Ishikawa (cell line): Measurements from ENCODE around the gene TNRC6A.

Experiments used
- CEBPB ChIP-seq: IDR thresholded peaks from 2 replicates; pipeline ENCODE4 v1.6.1; 2012
- CREB1 ChIP-seq: IDR thresholded peaks from 2 replicates; pipeline ENCODE4 v1.6.1; 2012; ENCODE audit warnings: low read depth
- EGR1 ChIP-seq: IDR thresholded peaks from 2 replicates; pipeline ENCODE4 v1.6.1; 2012
- EP300 ChIP-seq: IDR thresholded peaks from 2 replicates; pipeline ENCODE4 v1.6.1; 2012; ENCODE audit warnings: borderline replicate concordance
- FOXM1 ChIP-seq: IDR thresholded peaks from 2 replicates; pipeline ENCODE4 v1.6.1; 2012; ENCODE audit warnings: low read depth, borderline replicate concordance
- NFIC ChIP-seq: IDR thresholded peaks from 2 replicates; pipeline ENCODE4 v1.6.1; 2012
- RAD21 ChIP-seq: IDR thresholded peaks from 2 replicates; pipeline ENCODE4 v1.6.1; 2012; ENCODE audit warnings: low read depth
- TAF1 ChIP-seq: IDR thresholded peaks from 2 replicates; pipeline ENCODE4 v1.6.1; 2012; ENCODE audit warnings: low read depth, mild to moderate bottlenecking
- TCF12 ChIP-seq: IDR thresholded peaks from 2 replicates; pipeline ENCODE4 v1.6.1; 2012; ENCODE audit warnings: low read depth
- TEAD4 ChIP-seq: IDR thresholded peaks from 2 replicates; pipeline ENCODE4 v1.6.1; 2012
- YY1 ChIP-seq: IDR thresholded peaks from 2 replicates; pipeline ENCODE4 v1.6.1; 2012; ENCODE audit warnings: low read depth
- ZBTB7A ChIP-seq: IDR thresholded peaks from 2 replicates; pipeline ENCODE4 v1.6.1; 2012; ENCODE audit warnings: low read depth
- TF ChIP-seq, protein P1 (sequence below): IDR thresholded peaks from 2 replicates; pipeline ENCODE4 v1.6.1; 2012
- TF ChIP-seq, protein P2 (sequence below): IDR thresholded peaks from 2 replicates; pipeline ENCODE4 v1.6.1; 2012
- TF ChIP-seq, protein P3 (sequence below): IDR thresholded peaks from 2 replicates; pipeline ENCODE4 v1.6.1; 2012; ENCODE audit warnings: low read depth, mild to moderate bottlenecking

Gene TNRC6A

DNA sequence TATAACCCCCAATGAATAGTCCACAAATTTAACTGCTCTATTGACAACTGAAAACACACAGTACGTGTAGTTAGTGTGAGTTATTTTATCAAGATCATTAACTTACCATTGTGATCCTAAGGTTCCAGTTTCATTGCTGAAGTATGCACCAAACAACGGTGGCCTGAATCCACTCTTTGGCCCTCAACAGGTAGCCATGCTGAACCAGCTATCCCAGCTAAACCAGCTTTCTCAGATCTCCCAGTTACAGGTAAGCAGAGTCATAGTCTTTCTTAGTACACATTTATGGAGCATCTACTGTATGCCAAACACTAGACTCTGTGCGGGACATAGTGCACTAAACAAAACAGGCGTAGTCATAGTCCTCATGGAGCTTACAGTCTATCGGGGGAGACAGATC is 76.0 kb downstream of the TNRC6A start:
- no peak for TF ChIP-seq TEAD4
- TF ChIP-seq ZBTB7A, result no peak
- no peak for TF ChIP-seq TCF12
- no peak for TF ChIP-seq FOXM1
- no peak for TF ChIP-seq RAD21
- TF ChIP-seq YY1, result no peak
- TF ChIP-seq EGR1, result no peak
- no peak for TF ChIP-seq TAF1
- TF ChIP-seq, protein P1, sequence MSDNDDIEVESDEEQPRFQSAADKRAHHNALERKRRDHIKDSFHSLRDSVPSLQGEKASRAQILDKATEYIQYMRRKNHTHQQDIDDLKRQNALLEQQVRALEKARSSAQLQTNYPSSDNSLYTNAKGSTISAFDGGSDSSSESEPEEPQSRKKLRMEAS, result no peak
- no peak for TF ChIP-seq CREB1
- TF ChIP-seq NFIC, result no peak
- no peak for TF ChIP-seq EP300
- TF ChIP-seq, protein P2, sequence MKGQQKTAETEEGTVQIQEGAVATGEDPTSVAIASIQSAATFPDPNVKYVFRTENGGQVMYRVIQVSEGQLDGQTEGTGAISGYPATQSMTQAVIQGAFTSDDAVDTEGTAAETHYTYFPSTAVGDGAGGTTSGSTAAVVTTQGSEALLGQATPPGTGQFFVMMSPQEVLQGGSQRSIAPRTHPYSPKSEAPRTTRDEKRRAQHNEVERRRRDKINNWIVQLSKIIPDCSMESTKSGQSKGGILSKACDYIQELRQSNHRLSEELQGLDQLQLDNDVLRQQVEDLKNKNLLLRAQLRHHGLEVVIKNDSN, result no peak
- TF ChIP-seq, protein P3, sequence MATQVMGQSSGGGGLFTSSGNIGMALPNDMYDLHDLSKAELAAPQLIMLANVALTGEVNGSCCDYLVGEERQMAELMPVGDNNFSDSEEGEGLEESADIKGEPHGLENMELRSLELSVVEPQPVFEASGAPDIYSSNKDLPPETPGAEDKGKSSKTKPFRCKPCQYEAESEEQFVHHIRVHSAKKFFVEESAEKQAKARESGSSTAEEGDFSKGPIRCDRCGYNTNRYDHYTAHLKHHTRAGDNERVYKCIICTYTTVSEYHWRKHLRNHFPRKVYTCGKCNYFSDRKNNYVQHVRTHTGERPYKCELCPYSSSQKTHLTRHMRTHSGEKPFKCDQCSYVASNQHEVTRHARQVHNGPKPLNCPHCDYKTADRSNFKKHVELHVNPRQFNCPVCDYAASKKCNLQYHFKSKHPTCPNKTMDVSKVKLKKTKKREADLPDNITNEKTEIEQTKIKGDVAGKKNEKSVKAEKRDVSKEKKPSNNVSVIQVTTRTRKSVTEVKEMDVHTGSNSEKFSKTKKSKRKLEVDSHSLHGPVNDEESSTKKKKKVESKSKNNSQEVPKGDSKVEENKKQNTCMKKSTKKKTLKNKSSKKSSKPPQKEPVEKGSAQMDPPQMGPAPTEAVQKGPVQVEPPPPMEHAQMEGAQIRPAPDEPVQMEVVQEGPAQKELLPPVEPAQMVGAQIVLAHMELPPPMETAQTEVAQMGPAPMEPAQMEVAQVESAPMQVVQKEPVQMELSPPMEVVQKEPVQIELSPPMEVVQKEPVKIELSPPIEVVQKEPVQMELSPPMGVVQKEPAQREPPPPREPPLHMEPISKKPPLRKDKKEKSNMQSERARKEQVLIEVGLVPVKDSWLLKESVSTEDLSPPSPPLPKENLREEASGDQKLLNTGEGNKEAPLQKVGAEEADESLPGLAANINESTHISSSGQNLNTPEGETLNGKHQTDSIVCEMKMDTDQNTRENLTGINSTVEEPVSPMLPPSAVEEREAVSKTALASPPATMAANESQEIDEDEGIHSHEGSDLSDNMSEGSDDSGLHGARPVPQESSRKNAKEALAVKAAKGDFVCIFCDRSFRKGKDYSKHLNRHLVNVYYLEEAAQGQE, result no peak
- TF ChIP-seq CEBPB, result no peak

DNA sequence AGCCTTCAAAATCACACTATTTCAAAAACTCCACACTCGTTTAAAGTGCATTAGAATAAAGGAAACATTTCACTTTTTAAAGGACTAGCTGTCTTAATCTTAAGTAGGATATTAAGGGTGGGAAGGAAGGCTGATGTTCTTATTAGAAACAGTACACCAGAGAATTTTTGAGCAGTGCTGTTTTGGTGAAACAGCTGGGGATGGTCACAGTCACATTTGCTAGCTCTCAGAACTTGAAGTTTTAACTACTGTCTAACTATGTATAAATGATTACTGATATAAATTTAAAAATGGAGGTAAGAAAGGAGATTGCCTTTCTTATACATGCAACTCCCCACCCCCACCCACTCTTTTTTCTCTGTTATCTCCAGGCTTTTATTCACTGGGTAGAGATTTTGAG is 77.8 kb downstream of the TNRC6A start:
- TF ChIP-seq ZBTB7A (no peak), YY1 (no peak), RAD21 (no peak), TCF12 (no peak), TAF1 (no peak), EP300 (no peak)
- TF ChIP-seq, protein P3, result no peak

DNA sequence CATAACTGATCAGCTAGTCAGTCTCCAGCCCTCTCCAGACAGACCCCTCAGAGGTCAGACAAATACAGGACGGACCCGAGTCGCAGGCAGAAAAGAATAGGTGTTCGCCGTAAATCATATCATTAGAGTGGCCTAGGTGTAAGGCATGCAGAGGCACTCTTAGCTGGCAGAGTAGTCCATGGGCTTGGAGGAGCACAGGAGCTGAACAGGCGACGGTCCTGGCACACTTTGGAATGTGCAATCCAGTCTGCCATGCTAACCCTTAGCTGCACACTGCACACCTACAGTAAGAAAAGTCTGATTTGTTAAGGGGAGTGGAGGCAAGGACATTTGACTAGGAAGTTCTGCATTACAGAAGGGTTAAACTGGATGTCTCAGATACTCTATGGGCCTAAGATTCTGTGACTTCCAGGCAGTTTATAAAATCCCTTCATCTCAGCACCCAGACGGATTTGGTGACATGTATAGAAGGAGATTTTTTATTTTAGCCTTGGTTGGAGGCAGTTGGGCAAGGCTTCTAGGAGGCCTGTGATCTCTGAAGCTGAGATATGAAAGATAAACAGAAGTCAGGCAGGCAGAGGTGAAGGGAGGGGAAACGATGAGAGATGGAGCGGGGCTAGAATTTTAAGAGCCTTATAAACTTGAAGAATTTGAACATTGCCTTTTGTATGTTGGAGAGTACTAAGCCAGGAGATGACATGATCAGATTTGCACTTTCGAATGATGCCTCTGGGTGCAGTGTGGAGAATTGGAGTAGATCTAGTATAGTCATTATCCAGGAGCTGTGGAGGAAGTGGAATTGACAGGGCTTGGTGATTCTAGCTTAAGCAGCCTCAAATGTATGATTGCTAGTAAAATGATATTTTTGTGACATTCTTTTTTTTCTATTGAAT is 81.7 kb downstream of the TNRC6A start:
- no peak for TF ChIP-seq EGR1
- TF ChIP-seq, protein P3, result no peak
- TF ChIP-seq EP300, result no peak
- no peak for TF ChIP-seq YY1

DNA sequence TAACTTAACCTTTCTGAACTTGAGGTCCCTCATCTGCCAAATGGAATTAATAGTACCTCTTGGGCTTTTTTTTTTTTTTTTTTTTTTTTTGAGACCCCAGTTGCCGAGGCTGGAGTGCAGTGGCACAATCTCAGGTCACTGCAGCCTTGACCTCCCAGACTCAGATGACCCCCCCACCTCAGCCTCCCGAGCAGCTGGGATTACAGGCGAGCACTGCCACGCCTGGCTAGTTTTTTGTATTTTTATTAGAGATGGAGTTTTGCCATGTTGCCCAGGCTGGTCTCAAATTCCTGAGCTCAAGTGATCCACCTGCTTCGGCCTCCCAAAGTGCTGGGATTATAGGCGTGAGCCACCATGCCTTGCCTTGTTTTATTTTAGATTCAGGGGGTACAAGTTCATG is 83.4 kb downstream of the TNRC6A start:
- TF ChIP-seq TEAD4, result peak; percentile 14; the same call in 1 of the 2 replicates

DNA sequence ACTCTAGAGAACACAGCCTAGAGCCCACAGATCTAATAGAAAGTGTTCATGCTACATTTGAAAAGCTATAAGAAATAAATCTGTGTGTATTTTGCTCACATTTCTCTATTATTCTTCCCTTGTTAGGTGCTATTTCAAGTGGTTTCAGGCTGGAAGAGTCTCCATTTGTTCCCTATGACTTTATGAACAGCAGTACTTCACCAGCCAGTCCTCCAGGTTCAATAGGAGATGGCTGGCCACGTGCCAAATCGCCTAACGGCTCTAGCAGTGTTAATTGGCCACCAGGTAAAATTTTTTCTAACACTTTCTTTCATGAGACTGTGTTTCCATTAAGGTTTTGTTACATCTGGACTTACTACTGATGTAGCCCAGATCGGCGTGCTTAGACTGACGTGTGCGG is 85.6 kb downstream of the TNRC6A start:
- TF ChIP-seq, protein P3, result no peak
- TF ChIP-seq NFIC (peak; percentile 50), TEAD4 (no peak), EP300 (no peak), CREB1 (no peak), FOXM1 (no peak), ZBTB7A (no peak), EGR1 (no peak)
